Fibroblast of skin of scalp (primary cell): ENCODE data around the gene NRM.
"Not testable (repeated sequence)": the region's sequence is repeated elsewhere in the genome, so short reads cannot be mapped to it uniquely, and the experiment has no call there.

Source experiments
- DNase-seq: peaks from one replicate; pipeline ENCODE4 v3.0.0-alpha.2; 2013

NRM gene

GRCh38 chr6:30664994-30665767 lies 25.6 kb downstream of the NRM start:
- DNase-seq: no peak

- DNase-seq: not testable (repeated sequence)
Measured at GRCh38 chr6:30657922-30658321, 32.9 kb downstream of the NRM start.

- no peak for DNase-seq
Measured at GRCh38 chr6:30657454-30657853, 33.3 kb downstream of the NRM start.

- no peak for DNase-seq
Measured at GRCh38 chr6:30656513-30656912, 34.3 kb downstream of the NRM start.

GRCh38 chr6:30655743-30656094 lies 35.1 kb downstream of the NRM start:
- no peak for DNase-seq

- no peak for DNase-seq
Measured at GRCh38 chr6:30654798-30655742, 35.7 kb downstream of the NRM start.

GRCh38 chr6:30651143-30651542 lies 39.6 kb downstream of the NRM start:
- DNase-seq: no peak

GRCh38 chr6:30647242-30648116 lies 43.3 kb downstream of the NRM start:
- DNase-seq: peak; percentile 59

- peak; percentile 94 for DNase-seq
Measured at GRCh38 chr6:30646450-30647241, 44.1 kb downstream of the NRM start, which contains the start of gene C6orf136. Gene C6orf136, plus strand, starts transcription at chr6:30647133. Its CDS starts 99 bp downstream, at chr6:30647232.

GRCh38 chr6:30645989-30646388 lies 44.8 kb downstream of the NRM start:
- DNase-seq: no peak

- DNase-seq: no peak
Measured at GRCh38 chr6:30644769-30645168, 46.0 kb downstream of the NRM start.

- no peak for DNase-seq
Measured at GRCh38 chr6:30643656-30644055, 47.1 kb downstream of the NRM start.

- DNase-seq: no peak
Measured at GRCh38 chr6:30641048-30641447, 49.7 kb downstream of the NRM start.

GRCh38 chr6:30640481-30640880 lies 50.3 kb downstream of the NRM start:
- no peak for DNase-seq
